HCT116 (cell line): ENCODE measurements around the gene TKTL1.

Experiments used
- CBX3 ChIP-seq: IDR thresholded peaks from 2 replicates; pipeline ENCODE4 v1.6.1; 2012; ENCODE audit warnings: low read depth
- CTCF ChIP-seq, 3 experiments: fragments of 200-600 bp in 1 of 3; sonication (generic) in 1 of 3; IDR thresholded peaks in 2 of 3; conservative IDR thresholded peaks in 1 of 3; 2 replicates each; pipeline ENCODE4 v1.5.1; 2012 to 2017; ENCODE audit warnings: low read depth in 2 of 3, low read length in 2 of 3, antibody characterized with exemption in 1 of 3, borderline replicate concordance in 1 of 3, control low read depth in 1 of 3, mild to moderate bottlenecking in 1 of 3, mixed read lengths in 1 of 3, mixed run types in 1 of 3, moderate library complexity in 1 of 3; ENCODE audit not compliant: insufficient read depth in 1 of 3
- EZH2 ChIP-seq: fragments of 200-600 bp; sonication (generic); IDR thresholded peaks from 2 replicates; pipeline ENCODE4 v1.6.1; 2017; ENCODE audit warnings: antibody characterized with exemption, mixed run types
- EZH2phosphoT487 ChIP-seq: fragments of 200-600 bp; IDR thresholded peaks from 2 replicates; pipeline ENCODE4 v1.6.1; 2018; ENCODE audit warnings: antibody characterized with exemption, borderline replicate concordance
- POLR2A ChIP-seq: IDR thresholded peaks from 2 replicates; pipeline ENCODE4 v1.7.0; 2011; ENCODE audit warnings: borderline replicate concordance; ENCODE audit not compliant: insufficient read depth, insufficient read length; ENCODE audit errors: extremely low read depth
- POLR2AphosphoS5 ChIP-seq: IDR thresholded peaks from 2 replicates; pipeline ENCODE4 v1.6.1; 2011; ENCODE audit warnings: mild to moderate bottlenecking, low read depth, low read length, moderate library complexity
- SRF ChIP-seq: IDR thresholded peaks from 2 replicates; pipeline ENCODE4 v1.6.1; 2012; ENCODE audit warnings: low read depth
- YY1 ChIP-seq: IDR thresholded peaks from 2 replicates; pipeline ENCODE4 v1.6.1; 2011; ENCODE audit warnings: low read length, low read depth, moderate library complexity, mild to moderate bottlenecking; ENCODE audit not compliant: insufficient replicate concordance; ENCODE audit errors: extremely low read depth
- ZBTB33 ChIP-seq: IDR thresholded peaks from 2 replicates; pipeline ENCODE4 v1.6.1; 2011; ENCODE audit warnings: mild to moderate bottlenecking, low read length, moderate library complexity; ENCODE audit not compliant: insufficient replicate concordance; ENCODE audit errors: extremely low read depth

GRCh38 chrX:154372612-154373022 is 77.0 kb downstream of the TKTL1 start:
- TF ChIP-seq POLR2A (no peak), CBX3 (no peak), EZH2phosphoT487 (no peak), CTCF (IDR thresholded peaks at IDR 0.05 in 2 of 3, conservative IDR thresholded peaks at IDR 0.05 in 1 of 3; ENCODE audit: borderline replicate concordance in 1 of 3, insufficient read depth in 1 of 3, low read depth in 2 of 3, low read length in 2 of 3) (no peak), POLR2AphosphoS5 (no peak), EZH2 (no peak), SRF (no peak), YY1 (no peak), ZBTB33 (no peak)
